GM12892 (cell line): Measurements from ENCODE around the gene SF3B6.

Experiments used
- POLR2A ChIP-seq: IDR thresholded peaks from 2 replicates; pipeline ENCODE4 v1.6.1; 2011; ENCODE audit warnings: low read depth, low read length, control low read depth
- POLR2AphosphoS5 ChIP-seq: IDR thresholded peaks from 2 replicates; pipeline ENCODE4 v1.6.1; 2011; ENCODE audit warnings: low read depth, low read length, control low read depth
- TAF1 ChIP-seq: IDR thresholded peaks from 2 replicates; pipeline ENCODE4 v1.6.1; 2011; ENCODE audit warnings: low read depth, mild to moderate bottlenecking, control low read depth, low read length, borderline replicate concordance

- TF ChIP-seq POLR2AphosphoS5 (no peak), POLR2A (no peak), TAF1 (no peak)
Observed at GRCh38 chr2:24050041-24050979, 25.8 kb downstream of the SF3B6 start.
